Fibroblast of skin of back (primary cell): Measurements from ENCODE around the gene CCL3.
A peak's percentile ranks its signal among the peaks of the same experiment; 100 is the strongest.
"Not testable (repeated sequence)": the region's sequence is repeated elsewhere in the genome, so short reads cannot be mapped to it uniquely, and the experiment has no call there.

Experiments used
- DNase-seq: peaks from one replicate; pipeline ENCODE4 v3.0.0-alpha.2; 2013

Gene CCL3

GRCh38 chr17:36085765-36086164 is 4.2 kb downstream of the CCL3 start:
- no peak for DNase-seq

- DNase-seq = not testable (repeated sequence)
Measured at GRCh38 chr17:36083691-36084090, 6.3 kb downstream of the CCL3 start.

GRCh38 chr17:36082482-36083120 is 7.3 kb downstream of the CCL3 start:
- DNase-seq = not testable (repeated sequence)

- DNase-seq = not testable (repeated sequence)
Measured at GRCh38 chr17:36081681-36082471, 8.1 kb downstream of the CCL3 start.

GRCh38 chr17:36074365-36074764 is 15.6 kb downstream of the CCL3 start:
- DNase-seq = no peak

GRCh38 chr17:36072431-36073121 is 17.4 kb downstream of the CCL3 start:
- DNase-seq = peak; percentile 27

- no peak for DNase-seq
Measured at GRCh38 chr17:36071751-36072150, 18.2 kb downstream of the CCL3 start.

- no peak for DNase-seq
Measured at GRCh38 chr17:36070427-36070826, 19.5 kb downstream of the CCL3 start.

GRCh38 chr17:36069136-36069535 is 20.8 kb downstream of the CCL3 start:
- DNase-seq = no peak

GRCh38 chr17:36068524-36068923 is 21.4 kb downstream of the CCL3 start:
- DNase-seq = no peak

- DNase-seq = no peak
Measured at GRCh38 chr17:36066365-36066985, 23.5 kb downstream of the CCL3 start.

- DNase-seq = no peak
Measured at GRCh38 chr17:36063786-36064541, 26.0 kb downstream of the CCL3 start, which contains the start of gene CCL18. TSS of gene CCL18 (plus strand) at chr17:36064272. CDS start at chr17:36064343, 71 bp downstream.

- DNase-seq = no peak
Measured at GRCh38 chr17:36060816-36061215, 29.1 kb downstream of the CCL3 start.

GRCh38 chr17:36059406-36059805 is 30.5 kb downstream of the CCL3 start:
- DNase-seq = no peak

- DNase-seq = no peak
Measured at GRCh38 chr17:36057911-36058310, 32.0 kb downstream of the CCL3 start.

GRCh38 chr17:36055921-36056520 is 33.9 kb downstream of the CCL3 start:
- no peak for DNase-seq

GRCh38 chr17:36055171-36055570 is 34.8 kb downstream of the CCL3 start:
- DNase-seq = no peak

GRCh38 chr17:36049643-36050042 is 40.3 kb downstream of the CCL3 start:
- no peak for DNase-seq

- no peak for DNase-seq
Measured at GRCh38 chr17:36048066-36048465, 41.9 kb downstream of the CCL3 start.
